GM19351 (cell line): ENCODE data around the gene JHY.
A peak's percentile ranks its signal among the peaks of the same experiment; 100 is the strongest.
"Not testable (repeated sequence)": the region's sequence is repeated elsewhere in the genome, so short reads cannot be mapped to it uniquely, and the experiment has no call there.

ENCODE experiments used
- ATAC-seq: cut with Tn5 transposase; IDR thresholded peaks from one replicate; pipeline ENCODE4 v1.9.1; 2021; ENCODE audit warnings: mild to moderate bottlenecking, moderate library complexity; ENCODE audit not compliant: unreplicated experiment

Gene JHY

DNA sequence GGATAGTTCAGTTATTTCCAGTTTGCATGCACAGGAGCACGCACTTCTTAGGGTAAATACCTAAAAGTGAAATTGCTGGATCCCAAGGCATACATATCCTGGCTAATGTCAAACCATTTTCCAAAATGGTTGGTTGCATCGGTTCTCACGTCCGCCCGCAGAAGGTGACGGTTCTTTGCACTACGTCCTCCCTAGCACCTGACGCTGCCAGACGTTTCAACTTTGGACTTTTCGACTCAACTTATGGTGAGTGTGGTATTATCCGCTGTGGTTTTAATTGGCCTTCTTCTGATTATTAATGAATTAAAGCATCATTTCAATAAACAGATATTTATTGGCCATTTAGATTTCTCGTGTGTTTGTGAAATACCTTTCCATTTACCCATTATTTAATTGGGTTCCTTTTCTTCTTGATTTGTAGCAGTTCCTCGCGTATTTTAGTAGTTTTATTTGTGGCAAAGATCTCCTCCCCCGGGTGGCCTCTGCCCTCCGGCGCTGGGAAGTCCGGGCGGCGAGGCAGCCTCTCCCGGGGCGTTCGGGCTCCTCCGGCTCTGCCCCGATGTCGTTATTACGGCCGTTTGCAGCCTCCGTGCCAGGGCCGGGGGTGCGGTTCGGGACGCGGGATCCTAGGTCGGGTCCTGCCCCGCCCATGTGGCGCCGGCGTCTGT, at the start of gene JHY:
Gene JHY (plus strand): TSS at position 571 of the 668 bp plus-strand sequence. CDS start 3,091 bp downstream, outside the sequence.
- no peak for ATAC-seq

GRCh38 chr11:122833846-122834464, 48.6 kb upstream of the JHY start:
- ATAC-seq = no peak

DNA sequence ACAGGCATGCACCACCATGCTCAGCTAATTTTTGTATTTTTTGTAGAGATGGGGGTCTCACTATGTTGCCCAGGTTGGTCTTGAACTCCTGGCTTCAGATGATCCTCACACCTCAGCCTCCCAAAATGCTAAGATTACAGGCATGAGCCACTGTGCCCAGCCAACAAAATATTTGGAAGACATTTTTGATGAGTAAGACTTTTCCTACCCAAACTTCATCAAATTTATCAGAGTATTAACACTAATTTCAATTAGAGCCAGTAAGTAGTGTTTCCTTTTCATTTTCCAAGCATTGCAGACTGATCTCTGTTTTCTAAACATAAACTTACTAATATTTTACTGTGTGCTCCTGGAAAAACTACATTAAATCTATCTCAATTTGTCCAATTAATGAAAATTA, 45.6 kb upstream of the JHY start:
- no peak for ATAC-seq

- ATAC-seq = no peak
Measured at GRCh38 chr11:122837528-122838346, 44.8 kb upstream of the JHY start.

DNA sequence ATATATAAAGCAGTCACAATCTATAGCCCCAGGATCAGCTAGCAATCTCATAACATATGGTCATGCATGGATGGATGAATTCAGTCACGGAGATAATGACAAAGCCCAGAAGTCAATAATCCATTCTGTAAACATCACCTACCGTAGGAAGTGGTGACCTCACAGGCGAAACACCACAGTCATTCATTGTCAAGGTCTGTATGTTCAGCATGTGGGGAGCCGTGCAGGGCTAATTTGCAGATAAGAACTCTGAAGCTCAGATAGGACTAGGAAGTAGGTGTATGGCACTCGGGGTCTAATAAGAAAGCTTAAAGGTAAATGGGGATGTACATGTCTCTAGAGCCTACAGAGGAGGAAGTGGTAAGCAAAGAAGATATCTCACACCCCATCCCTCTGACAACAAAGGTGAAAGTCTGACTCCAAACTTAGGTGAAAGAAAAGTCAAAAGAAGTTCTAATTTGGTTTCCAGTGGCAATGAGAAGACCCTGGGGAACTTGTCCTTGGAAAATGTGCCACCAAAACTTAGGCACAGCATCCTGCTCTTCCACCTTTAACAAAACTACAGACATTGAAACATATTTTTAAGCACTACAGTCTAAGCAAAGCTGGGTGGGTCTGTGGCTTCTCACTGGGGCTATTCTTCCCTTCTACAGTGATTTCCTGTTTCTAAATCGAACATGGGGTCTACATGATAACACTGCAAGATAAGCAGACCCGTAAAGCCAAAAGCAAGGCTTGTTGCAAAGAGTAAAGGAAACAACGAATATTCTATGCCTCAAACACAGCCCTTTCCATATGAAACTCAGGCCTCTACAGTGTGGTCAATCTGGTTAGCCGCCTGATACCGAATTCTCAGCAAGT, 39.0 kb upstream of the JHY start:
- ATAC-seq = peak; percentile 81

- no peak for ATAC-seq
Measured at GRCh38 chr11:122847466-122847865, 35.1 kb upstream of the JHY start.

DNA sequence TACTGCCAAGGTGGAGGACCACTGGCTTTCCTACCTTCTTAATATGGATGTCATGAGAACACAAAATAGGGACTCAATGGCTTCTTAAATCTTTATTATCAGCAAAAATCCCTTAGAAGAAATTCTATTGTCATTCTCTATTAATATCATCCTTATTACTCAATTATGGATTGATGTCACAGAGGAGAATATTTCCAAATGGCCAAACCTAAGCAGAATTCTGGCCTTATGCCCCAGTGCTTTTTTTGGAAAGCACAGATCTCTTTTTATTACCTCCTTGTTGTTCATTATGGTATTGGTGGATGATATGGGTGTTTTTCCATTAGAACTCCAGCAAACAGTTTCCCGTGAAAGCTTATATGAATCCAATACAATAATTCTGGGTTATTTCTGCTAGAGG, 34.4 kb upstream of the JHY start:
- no peak for ATAC-seq

DNA sequence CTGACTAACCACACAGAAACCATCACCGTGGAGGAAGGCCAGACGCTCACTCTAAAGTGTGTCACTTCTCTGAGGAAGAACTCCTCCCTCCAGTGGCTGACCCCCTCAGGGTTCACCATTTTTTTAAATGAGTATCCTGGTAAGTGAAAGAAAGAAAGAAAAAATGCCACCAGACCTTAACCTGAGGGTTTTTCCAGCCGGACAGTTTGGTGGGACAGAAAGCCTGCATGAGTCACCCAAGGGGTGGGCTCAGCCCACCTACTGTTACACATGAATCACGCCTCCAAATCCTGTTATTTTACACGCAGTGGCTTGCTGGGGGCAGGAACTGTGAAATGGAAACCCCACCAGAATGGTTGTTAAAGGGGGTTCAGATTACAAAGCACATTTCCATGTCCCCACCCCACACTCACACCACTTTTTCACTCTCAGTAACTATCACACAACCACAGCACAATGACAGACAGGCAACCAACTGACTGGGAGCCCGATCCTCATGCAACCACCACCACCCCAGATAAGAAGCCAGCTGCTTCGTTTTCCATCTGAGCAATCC, 32.4 kb upstream of the JHY start:
- ATAC-seq = peak; percentile 38

GRCh38 chr11:122851366-122851966, 31.1 kb upstream of the JHY start:
- ATAC-seq = peak; percentile 70

GRCh38 chr11:122852074-122852795, 30.3 kb upstream of the JHY start:
- no peak for ATAC-seq

DNA sequence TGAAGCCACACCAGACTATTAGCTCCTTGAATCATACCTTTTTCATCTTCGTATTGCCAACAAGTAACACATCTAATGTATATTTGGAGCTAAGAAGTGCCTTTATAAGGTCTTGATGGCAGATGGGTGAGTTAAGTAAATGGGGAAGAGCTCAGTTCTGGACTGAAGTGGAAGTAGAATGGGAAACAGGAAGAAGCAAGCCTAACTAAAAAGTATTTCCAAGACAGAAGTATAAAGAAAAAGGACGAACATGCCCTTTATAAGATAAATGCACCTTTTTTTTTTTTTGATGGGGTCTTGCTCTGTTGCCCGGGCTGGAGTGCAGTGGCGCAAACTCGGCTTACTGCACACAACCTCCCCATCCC, 29.8 kb upstream of the JHY start:
- ATAC-seq = no peak

DNA sequence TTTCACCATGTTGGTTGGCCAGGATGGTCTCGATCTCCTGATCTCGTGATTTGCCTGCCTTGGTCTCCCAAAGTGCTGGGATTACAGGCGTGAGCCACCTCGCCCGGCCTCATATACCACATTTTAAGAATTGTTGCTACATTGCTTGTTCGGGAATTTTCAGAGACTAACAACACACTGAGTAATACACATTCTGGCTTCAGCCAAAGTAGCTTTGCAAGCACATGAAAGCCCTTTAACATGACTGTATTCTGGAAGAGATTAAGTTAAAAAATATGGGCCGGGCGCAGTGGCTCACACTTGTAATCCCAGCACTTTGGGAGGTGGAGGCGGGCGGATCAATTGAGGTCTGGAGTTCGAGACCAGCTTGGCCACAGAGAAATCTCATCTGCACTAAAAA, 29.3 kb upstream of the JHY start:
- no peak for ATAC-seq

DNA sequence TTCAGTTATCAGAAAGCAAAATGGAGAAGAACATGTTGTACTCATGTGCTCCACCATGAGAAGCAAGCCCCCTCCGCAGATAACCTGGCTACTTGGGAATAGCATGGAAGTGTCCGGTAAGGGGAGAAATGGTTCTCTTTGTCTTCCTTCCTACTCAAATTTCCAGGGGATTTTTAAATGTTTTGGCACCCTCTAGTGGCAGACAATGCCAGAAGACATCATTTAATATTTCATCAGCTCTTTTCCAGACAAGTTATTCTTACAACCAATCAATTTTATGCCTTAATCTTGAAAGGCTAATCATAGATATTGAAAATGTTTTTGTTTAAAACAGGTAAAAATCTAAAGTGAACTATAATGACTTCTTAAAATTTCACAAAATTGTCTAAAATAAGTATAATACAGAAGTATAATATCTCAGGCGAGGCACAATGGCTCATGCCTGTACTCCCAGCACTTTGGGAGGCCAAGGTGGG, 28.6 kb upstream of the JHY start:
- ATAC-seq = no peak

- ATAC-seq = no peak
Measured at GRCh38 chr11:122861631-122862030, 20.9 kb upstream of the JHY start.

GRCh38 chr11:122862091-122862490, 20.5 kb upstream of the JHY start:
- no peak for ATAC-seq

DNA sequence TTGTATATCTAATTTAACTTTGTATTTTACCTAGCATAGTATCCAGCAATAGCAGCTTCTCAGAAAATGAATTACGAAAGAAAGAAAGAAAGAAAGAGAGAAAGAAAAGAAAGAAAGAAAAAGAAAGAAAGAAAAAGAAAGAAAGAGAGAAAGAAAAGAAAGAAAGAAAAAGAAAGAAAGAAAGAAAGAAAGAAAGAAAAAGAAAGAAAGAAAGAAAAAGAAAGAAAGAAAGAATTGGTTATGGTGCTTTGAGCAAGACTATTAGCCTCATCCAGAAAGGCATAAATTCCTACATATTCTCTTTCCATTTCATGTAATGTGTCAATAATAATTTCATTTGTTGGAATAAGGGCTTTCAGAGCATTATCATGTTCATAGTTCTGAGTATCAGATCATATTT, 19.4 kb upstream of the JHY start:
- not testable (repeated sequence) for ATAC-seq

DNA sequence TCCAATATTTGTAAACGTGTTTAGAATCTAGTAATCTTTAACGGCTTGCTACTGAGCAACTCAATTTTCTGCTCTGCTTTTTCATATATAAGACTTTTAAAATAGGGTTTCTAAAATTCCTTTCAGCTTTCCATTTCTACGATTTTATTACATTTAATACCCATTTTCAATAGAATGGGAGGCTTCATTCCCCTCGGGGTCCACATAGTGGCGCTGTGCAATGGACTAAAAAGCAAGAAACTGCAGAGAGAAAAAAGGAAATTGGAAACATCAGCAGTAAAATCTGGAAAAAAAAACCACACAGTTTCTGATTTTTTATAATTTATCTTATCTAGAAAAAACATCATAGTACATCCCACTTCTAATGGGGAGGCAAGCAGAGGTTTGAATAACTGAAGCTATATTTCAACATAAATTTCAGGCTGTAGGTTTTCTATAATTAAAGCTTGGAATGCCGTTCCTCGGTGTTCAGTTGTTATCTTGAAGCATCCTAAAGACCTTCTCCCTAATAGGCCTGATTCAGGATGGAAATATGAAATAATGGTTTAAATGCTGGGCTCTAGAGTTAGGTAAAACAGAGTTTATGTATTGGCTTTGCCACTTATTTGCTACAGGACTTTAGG, 18.7 kb upstream of the JHY start:
- ATAC-seq = no peak

DNA sequence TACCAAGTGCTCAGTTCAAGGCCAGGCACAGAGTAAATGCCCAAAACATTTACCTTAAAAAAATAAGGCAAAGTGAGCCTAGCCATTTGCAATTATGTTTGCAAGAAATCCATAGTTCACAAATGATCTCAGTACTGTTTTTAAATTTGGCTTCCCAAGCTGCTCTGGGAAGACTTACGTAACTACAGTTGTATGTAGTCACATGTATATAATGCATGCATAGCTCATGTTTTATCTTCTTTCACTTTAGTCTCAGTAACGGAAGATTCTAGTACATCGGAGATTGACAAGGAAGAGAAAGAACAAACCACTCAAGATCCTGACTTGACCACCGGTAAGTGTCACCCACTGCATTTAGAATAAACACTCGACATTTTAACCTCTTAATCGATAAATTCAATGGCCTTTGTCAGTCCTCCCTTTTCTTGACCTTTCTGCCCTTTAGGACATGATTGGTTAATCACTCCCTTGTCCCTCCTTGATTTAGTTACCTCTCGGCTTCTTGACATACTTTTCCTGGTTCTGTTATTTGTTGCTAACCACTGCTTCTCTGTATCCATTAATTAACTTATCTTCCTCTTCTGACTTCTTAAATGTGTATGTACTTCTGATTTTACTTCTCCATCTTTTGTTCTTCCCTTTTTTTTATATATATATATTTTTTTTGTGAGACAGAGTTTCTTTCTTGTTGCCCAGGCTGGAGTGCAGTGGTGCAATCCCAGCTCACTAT, 18.0 kb upstream of the JHY start:
- ATAC-seq = no peak
